Measurements from ENCODE around the gene DNAH10. TPM values are rescaled to one million over a fixed set of nuclear protein-coding genes. Genes with fewer than 3 reads are reported as not detected.

The DNAH10 gene
- total RNA-seq, 1 experiment from 2014 or later: not detected

GRCh38 chr12:123894823-123895345 is 132.8 kb downstream of the DNAH10 start:
- ChIA-PET POLR2A (ENCODE audit: unreplicated experiment) (no interaction called here), CTCF (no interaction called here)
- Histone ChIP-seq H3F3A (ENCODE audit: insufficient read depth, low read depth) (no peaks in the 10 kb centered on the region), H3K79me2 (ENCODE audit: low read depth) (no peaks in the 10 kb centered on the region), H3K4me1 (replicated peaks; ENCODE audit: insufficient read depth) (no peaks in the 10 kb centered on the region), H3K36me3 (ENCODE audit: low read depth) (no peaks in the 10 kb centered on the region), H2AFZ (no peak overlapping the region), H4K20me1 (ENCODE audit: insufficient read depth) (no peaks in the 10 kb centered on the region), H3K9me2 (ENCODE audit: insufficient read depth) (no peaks in the 10 kb centered on the region), H3K27ac (no peak overlapping the region), H3K27me3 (ENCODE audit: insufficient read depth, low read depth) (peaks cover 96% of the 10 kb centered on the region), H3K9me3 (ENCODE audit: insufficient read depth, low read depth) (no peaks in the 10 kb centered on the region), H3K4me2 (no peak overlapping the region), H3K4me3 (no peak overlapping the region)
- intact Hi-C loops (cut with micrococcal nuclease; ENCODE audit: unreplicated experiment): no loop called here
- DNase-seq: no peak
- no peak for TF ChIP-seq EZH2 (IDR thresholded peaks at IDR 0.05; ENCODE audit: low read depth)
- no peak for TF ChIP-seq CTCF (conservative IDR thresholded peaks at IDR 0.05)
- no TSS peak for BruUV-seq (replicated peaks)

GRCh38 chr12:123895451-123895850 is 133.3 kb downstream of the DNAH10 start:
- no peak overlapping the region for H3K4me3 ChIP-seq
- CTCF ChIA-PET: interaction anchor here (0.7 kb wide), 1 partner anchor 14 kb away, joined by 12 read pairs; no protein-coding TSS in a partner anchor
- H2AFZ ChIP-seq: no peak overlapping the region
- H3K4me2 ChIP-seq: no peak overlapping the region
- no peaks in the 10 kb centered on the region for H3K4me1 ChIP-seq (replicated peaks; ENCODE audit: insufficient read depth)
- no peaks in the 10 kb centered on the region for H4K20me1 ChIP-seq (ENCODE audit: insufficient read depth)
- no peaks in the 10 kb centered on the region for H3K9me2 ChIP-seq (ENCODE audit: insufficient read depth)
- H3F3A ChIP-seq (ENCODE audit: insufficient read depth, low read depth): no peaks in the 10 kb centered on the region
- no peaks in the 10 kb centered on the region for H3K79me2 ChIP-seq (ENCODE audit: low read depth)
- H3K36me3 ChIP-seq (ENCODE audit: low read depth): no peaks in the 10 kb centered on the region
- TF ChIP-seq CTCF (conservative IDR thresholded peaks at IDR 0.05) (no peak), EZH2 (IDR thresholded peaks at IDR 0.05; ENCODE audit: low read depth) (no peak)
- no peak overlapping the region for H3K27ac ChIP-seq
- POLR2A ChIA-PET (ENCODE audit: unreplicated experiment): no interaction called here
- DNase-seq: no peak
- intact Hi-C loops (cut with micrococcal nuclease; ENCODE audit: unreplicated experiment): no loop called here
- no TSS peak for BruUV-seq (replicated peaks)
- H3K9me3 ChIP-seq (ENCODE audit: insufficient read depth, low read depth): no peaks in the 10 kb centered on the region
- peaks cover 97% of the 10 kb centered on the region for H3K27me3 ChIP-seq (ENCODE audit: insufficient read depth, low read depth)

- Histone ChIP-seq H2AFZ (no peak overlapping the region), H3K27ac (no peak overlapping the region), H3K4me3 (no peak overlapping the region), H3K27me3 (ENCODE audit: insufficient read depth, low read depth) (peaks cover 94% of the 10 kb centered on the region), H3K36me3 (ENCODE audit: low read depth) (no peaks in the 10 kb centered on the region), H3K4me2 (no peak overlapping the region), H3K79me2 (ENCODE audit: low read depth) (no peaks in the 10 kb centered on the region), H3K9me2 (ENCODE audit: insufficient read depth) (no peaks in the 10 kb centered on the region), H4K20me1 (ENCODE audit: insufficient read depth) (no peaks in the 10 kb centered on the region), H3K9me3 (ENCODE audit: insufficient read depth, low read depth) (no peaks in the 10 kb centered on the region), H3K4me1 (replicated peaks; ENCODE audit: insufficient read depth) (no peaks in the 10 kb centered on the region), H3F3A (ENCODE audit: insufficient read depth, low read depth) (no peaks in the 10 kb centered on the region)
- ChIA-PET POLR2A (ENCODE audit: unreplicated experiment) (no interaction called here), CTCF (no interaction called here)
- no peak for DNase-seq
- no peak for TF ChIP-seq CTCF (conservative IDR thresholded peaks at IDR 0.05)
- no peak for TF ChIP-seq EZH2 (IDR thresholded peaks at IDR 0.05; ENCODE audit: low read depth)
- intact Hi-C loops (cut with micrococcal nuclease; ENCODE audit: unreplicated experiment): no loop called here
- no TSS peak for BruUV-seq (replicated peaks)
Measured at GRCh38 chr12:123896767-123897166, 134.7 kb downstream of the DNAH10 start.
